ENCODE measurements around the gene NEDD4L.

The NEDD4L gene

GRCh38 chr18:58285449-58286130, 241.6 kb downstream of the NEDD4L start:
- no peak for DNase-seq

- no peak for DNase-seq
Observed at GRCh38 chr18:58286632-58287352, 242.8 kb downstream of the NEDD4L start.

DNA sequence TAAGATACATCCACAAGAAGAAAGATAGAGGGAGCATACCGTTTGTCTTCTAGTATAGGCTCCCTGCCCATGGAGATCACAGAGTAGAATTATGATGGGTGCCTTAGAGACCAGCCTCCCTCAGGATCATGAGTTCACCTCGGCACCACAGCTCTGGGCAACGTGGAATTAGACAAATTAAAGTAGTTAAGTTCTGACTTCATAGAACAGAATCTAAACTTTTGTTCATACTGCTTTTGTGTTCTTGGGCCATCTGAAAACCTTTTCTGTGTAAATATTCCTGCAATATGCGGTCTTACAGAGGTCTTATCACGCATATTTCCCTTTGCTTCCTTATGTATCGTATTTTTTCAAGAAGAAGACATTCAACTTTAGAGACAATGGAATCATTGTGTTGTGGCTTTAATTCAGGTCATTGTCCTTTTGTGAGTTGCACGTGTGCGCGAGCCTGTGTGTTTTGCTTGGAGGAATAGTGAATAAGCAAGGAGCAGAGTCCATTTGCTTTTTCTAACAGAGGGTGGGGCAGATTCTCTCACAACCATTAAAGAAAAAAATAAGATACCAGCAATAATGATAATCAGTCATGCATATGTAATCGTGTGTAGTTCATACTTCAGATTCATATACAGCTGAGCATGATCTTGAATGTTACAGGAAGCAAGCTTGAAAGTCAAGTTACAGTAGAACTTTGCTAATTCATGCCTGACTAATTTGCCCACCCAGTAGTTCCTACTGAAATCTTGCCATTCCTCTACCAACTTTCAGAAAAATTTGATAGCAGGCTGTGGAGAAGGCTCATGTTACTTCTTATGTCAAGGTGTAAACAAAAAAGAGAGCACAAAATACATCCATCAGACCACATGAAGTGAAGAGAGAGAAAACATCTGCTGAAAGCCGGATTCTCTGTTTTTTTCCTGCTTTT, 243.6 kb downstream of the NEDD4L start:
- no peak for DNase-seq

DNA sequence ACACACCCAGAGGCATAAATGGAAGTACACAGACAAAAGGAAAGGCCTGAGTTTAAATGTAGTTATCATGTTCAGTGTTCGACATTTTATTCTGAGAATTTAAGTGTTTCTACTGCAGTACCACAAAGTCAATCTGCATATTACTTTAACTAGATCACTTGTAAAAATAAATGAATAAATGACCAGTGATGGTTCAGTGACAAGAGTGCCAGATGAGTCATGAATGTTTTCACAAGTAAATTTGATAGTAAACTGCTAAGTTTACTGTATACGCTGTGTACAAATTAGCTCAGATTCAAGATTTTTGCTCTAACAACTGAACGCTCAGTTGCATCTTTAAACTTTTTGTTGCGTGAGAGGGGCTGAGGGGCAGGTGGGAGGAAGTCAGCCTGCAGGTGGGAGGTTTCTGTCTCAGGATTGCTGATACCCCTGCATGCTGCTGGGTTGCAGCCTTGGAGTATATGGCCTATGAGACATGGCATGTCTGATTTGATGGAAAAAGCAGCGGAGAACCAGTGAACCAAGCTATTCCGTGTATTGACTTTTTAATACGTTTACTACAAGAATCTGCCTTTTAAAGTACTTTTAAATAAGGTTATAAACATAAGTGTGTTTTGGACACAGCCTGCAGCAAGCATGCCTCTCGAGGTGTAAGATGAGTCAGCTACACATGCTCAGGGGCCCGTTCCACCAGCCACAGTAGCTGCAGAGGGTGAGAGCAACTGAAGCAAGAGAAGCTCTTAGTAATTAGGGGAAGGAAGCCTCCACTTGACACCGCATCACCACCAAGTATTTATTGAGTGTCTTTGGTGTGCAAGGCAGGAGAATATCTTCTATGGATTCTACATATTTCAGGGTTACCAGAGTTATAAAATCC, 245.1 kb downstream of the NEDD4L start:
- peak in 2 of 51 donors; percentile 8 to 14 for DNase-seq

DNA sequence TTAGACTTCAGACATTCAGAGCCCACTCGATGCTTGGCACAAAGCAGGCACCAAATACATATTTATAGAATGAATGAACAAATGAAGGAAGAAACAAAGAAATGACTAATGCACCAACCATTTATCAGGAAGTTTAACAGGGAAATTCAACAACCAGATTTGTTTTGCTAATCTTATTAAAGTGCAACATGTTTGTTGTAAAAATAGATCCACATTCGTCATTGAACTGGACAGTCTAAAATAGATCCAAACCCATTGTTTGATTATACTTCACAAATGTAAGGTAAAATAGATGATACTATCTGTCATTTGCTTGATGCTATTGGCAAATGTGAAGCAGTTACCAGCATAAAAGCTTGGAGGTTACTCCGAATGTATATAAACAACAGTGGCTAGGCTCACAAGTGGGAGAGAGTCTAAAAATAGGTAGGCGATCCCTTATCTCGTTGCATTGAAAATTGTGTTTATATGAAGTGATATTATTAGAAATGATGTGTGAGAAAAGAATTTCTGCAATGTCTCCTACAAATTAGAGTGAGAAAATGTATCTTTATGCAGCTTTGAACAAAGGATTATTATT, 246.2 kb downstream of the NEDD4L start:
- DNase-seq = no peak

GRCh38 chr18:58291131-58291530, 247.1 kb downstream of the NEDD4L start:
- no peak for DNase-seq

DNA sequence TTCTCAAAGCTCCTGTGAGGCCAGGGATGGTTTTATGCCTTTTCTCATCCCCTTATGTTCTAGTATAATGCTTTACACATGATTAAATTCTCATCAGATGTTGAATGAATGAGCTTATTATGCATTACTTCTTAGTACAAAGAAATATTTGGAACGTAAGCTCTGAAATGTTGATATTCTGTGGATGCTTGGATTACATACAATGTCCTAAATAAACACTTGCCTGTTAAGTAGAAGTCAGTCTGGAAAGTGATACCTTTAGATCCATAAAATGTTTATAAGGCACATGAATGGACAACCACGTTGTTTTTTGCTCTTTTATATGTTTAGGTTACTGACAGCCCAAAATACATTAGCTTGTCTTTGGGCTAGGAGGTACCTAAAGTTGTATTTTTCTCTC, 248.6 kb downstream of the NEDD4L start:
- DNase-seq = no peak

GRCh38 chr18:58297198-58297597, 253.2 kb downstream of the NEDD4L start:
- DNase-seq = no peak

GRCh38 chr18:58298251-58299134, 254.5 kb downstream of the NEDD4L start:
- DNase-seq = no peak

- no peak for DNase-seq
Observed at GRCh38 chr18:58299135-58299473, 255.1 kb downstream of the NEDD4L start.

GRCh38 chr18:58299936-58300335, 255.9 kb downstream of the NEDD4L start:
- DNase-seq = no peak

DNA sequence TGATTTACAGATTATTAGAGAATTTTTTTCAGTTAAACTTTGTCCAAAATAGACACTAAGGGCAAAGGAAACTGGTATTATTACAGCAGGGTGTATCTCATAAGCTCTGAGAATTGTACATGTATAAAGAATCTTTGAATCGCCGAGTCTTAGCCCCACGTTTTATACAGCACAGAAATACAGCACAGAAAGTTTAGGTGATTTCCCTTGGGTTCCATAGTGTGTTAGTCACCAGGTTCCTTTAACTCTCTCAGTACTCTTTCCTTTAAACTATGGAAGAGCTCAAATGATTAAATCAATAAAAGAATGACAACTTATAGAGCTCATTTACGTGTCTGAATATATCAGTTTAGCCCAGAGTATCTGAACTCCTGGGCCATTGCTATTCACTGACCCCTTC, 256.8 kb downstream of the NEDD4L start:
- DNase-seq = no peak

GRCh38 chr18:58302811-58303210, 258.8 kb downstream of the NEDD4L start:
- no peak for DNase-seq

GRCh38 chr18:58303363-58303762, 259.3 kb downstream of the NEDD4L start:
- DNase-seq = no peak

GRCh38 chr18:58305792-58306191, 261.8 kb downstream of the NEDD4L start:
- no peak for DNase-seq

- no peak for DNase-seq
Observed at GRCh38 chr18:58307441-58307840, 263.4 kb downstream of the NEDD4L start.

- DNase-seq = no peak
Observed at GRCh38 chr18:58308463-58308862, 264.4 kb downstream of the NEDD4L start.

DNA sequence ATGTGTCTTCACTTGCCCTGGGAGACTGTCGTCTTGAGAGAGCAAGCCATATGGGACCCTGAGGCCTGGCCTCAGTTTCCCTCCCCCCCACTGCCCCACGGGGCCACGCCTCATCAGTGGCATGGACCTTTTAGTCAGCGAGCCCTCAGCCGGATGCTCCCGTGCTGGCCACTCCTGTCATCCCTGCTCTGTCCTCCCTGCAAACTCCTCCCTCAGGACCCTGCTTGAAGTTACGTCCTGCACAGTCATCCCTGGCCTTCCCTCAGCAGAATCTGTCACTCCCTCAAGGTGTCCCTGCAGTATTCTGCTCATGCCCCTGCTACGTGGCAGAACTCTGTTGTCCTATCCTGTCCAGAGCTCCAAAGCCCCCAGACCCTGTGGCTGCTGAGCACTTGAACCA, 265.1 kb downstream of the NEDD4L start:
- no peak for DNase-seq

GRCh38 chr18:58309610-58310239, 265.7 kb downstream of the NEDD4L start:
- no peak for DNase-seq

Measured in hypothalamus (tissue), 51 donors.